H9 (cell line): ENCODE results near the gene THOP1. TPM values are rescaled to one million over a fixed set of nuclear protein-coding genes. Genes with fewer than 3 reads are reported as not detected.

Experiments
- DNase-seq: peaks from one replicate; pipeline ENCODE4 v3.0.0-alpha.2; 2017
- H2AFZ ChIP-seq: one replicate; pipeline ENCODE4 v1.6.1; 2013; ENCODE audit warnings: mild to moderate bottlenecking, low read length, control low read depth, moderate library complexity
- H2AK5ac ChIP-seq: 2 replicates; pipeline ENCODE4 v1.6.1; 2013; ENCODE audit warnings: low read length, control low read depth, mixed read lengths; ENCODE audit not compliant: insufficient read length
- H2BK120ac ChIP-seq: one replicate; pipeline ENCODE4 v1.6.1; 2013; ENCODE audit warnings: low read depth, mild to moderate bottlenecking, low read length, control low read depth, inconsistent platforms; ENCODE audit not compliant: poor library complexity, severe bottlenecking
- H2BK12ac ChIP-seq: 2 replicates; pipeline ENCODE4 v1.6.1; 2013; ENCODE audit warnings: low read length, control low read depth, mixed read lengths, low read depth; ENCODE audit not compliant: insufficient read length
- H2BK15ac ChIP-seq: 2 replicates; pipeline ENCODE4 v1.6.1; 2013; ENCODE audit warnings: low read depth, low read length, control low read depth
- H2BK20ac ChIP-seq: one replicate; pipeline ENCODE4 v1.6.1; 2013; ENCODE audit warnings: low read depth, mild to moderate bottlenecking, low read length, control low read depth, inconsistent platforms; ENCODE audit not compliant: poor library complexity, severe bottlenecking
- H2BK5ac ChIP-seq: 2 replicates; pipeline ENCODE4 v1.6.1; 2013; ENCODE audit warnings: low read length, control low read depth, mixed read lengths; ENCODE audit not compliant: insufficient read length
- H3K14ac ChIP-seq: 2 replicates; pipeline ENCODE4 v1.6.1; 2013; ENCODE audit warnings: low read length, control low read depth; ENCODE audit not compliant: insufficient read depth
- H3K18ac ChIP-seq: 2 replicates; pipeline ENCODE4 v1.6.1; 2013; ENCODE audit warnings: low read depth, mild to moderate bottlenecking, mixed read lengths, low read length, control low read depth; ENCODE audit not compliant: insufficient read length
- H3K23ac ChIP-seq: 2 replicates; pipeline ENCODE4 v1.6.1; 2013; ENCODE audit warnings: low read length, control low read depth, mixed read lengths, low read depth; ENCODE audit not compliant: insufficient read length
- H3K23me2 ChIP-seq: 2 replicates; pipeline ENCODE4 v1.6.1; 2013; ENCODE audit warnings: low read depth, mild to moderate bottlenecking, mixed read lengths, low read length, control low read depth; ENCODE audit not compliant: insufficient read length, poor library complexity, severe bottlenecking
- H3K27ac ChIP-seq: 2 replicates; pipeline ENCODE4 v1.5.1; 2013; ENCODE audit warnings: low read length, control low read depth, mixed read lengths, low read depth; ENCODE audit not compliant: insufficient read length
- H3K27me3 ChIP-seq: 2 replicates; pipeline ENCODE4 v1.6.1; 2013; ENCODE audit warnings: low read length, control low read depth, inconsistent platforms; ENCODE audit not compliant: insufficient read depth
- H3K4ac ChIP-seq: 2 replicates; pipeline ENCODE4 v1.6.1; 2013; ENCODE audit warnings: low read depth, mild to moderate bottlenecking, control low read depth, inconsistent platforms, low read length, moderate library complexity
- H3K4me1 ChIP-seq: 2 replicates; pipeline ENCODE4 v1.6.1; 2013; ENCODE audit warnings: low read length, control low read depth, inconsistent platforms; ENCODE audit not compliant: insufficient read depth
- H3K4me2 ChIP-seq: 2 replicates; pipeline ENCODE4 v1.6.1; 2013; ENCODE audit warnings: low read length, control low read depth, mixed read lengths; ENCODE audit not compliant: insufficient read length, insufficient read depth
- H3K56ac ChIP-seq: 2 replicates; pipeline ENCODE4 v1.6.1; 2013; ENCODE audit warnings: low read depth, mild to moderate bottlenecking, mixed read lengths, low read length, control low read depth; ENCODE audit not compliant: insufficient read length
- H3K79me1 ChIP-seq: 2 replicates; pipeline ENCODE4 v1.6.1; 2013; ENCODE audit warnings: low read depth, mild to moderate bottlenecking, moderate library complexity, low read length, control low read depth, inconsistent platforms; ENCODE audit not compliant: insufficient read depth, poor library complexity, severe bottlenecking
- H3K79me2 ChIP-seq: 2 replicates; pipeline ENCODE4 v1.6.1; 2013; ENCODE audit warnings: low read length, control low read depth, inconsistent platforms; ENCODE audit not compliant: insufficient read depth
- H3K9ac ChIP-seq: 2 replicates; pipeline ENCODE4 v1.6.1; 2013; ENCODE audit warnings: low read length, control low read depth, mixed read lengths; ENCODE audit not compliant: insufficient read length; ENCODE audit errors: extremely low read depth
- H3K9me3 ChIP-seq: one replicate; pipeline ENCODE4 v1.6.1; 2013; ENCODE audit warnings: low read depth, low read length, inconsistent platforms; ENCODE audit not compliant: control insufficient read depth
- H3T11ph ChIP-seq: one replicate; pipeline ENCODE4 v1.6.1; 2013; ENCODE audit warnings: mild to moderate bottlenecking, low read length, control low read depth, inconsistent platforms
- H4K20me1 ChIP-seq: one replicate; pipeline ENCODE4 v1.6.1; 2013; ENCODE audit not compliant: control insufficient read depth, insufficient read length, insufficient read depth
- H4K5ac ChIP-seq: 2 replicates; pipeline ENCODE4 v1.6.1; 2013; ENCODE audit warnings: low read depth, mild to moderate bottlenecking, mixed read lengths, low read length, control low read depth; ENCODE audit not compliant: insufficient read length
- H4K8ac ChIP-seq: replicated peaks from 2 replicates; pipeline ENCODE4 v1.6.1; 2013; ENCODE audit warnings: low read length, control low read depth, mixed read lengths, low read depth; ENCODE audit not compliant: insufficient read length
- H4K91ac ChIP-seq: 2 replicates; pipeline ENCODE4 v1.6.1; 2013; ENCODE audit warnings: low read depth, mild to moderate bottlenecking, moderate library complexity, mixed read lengths, low read length, control low read depth; ENCODE audit not compliant: insufficient read length
- H3K27ac Mint-ChIP-seq, 3 experiments: 2 replicates in 2 of 3; 3 replicates in 1 of 3; pipeline ENCODE4 v1.8.0; 2020 to 2021; ENCODE audit warnings: mixed read lengths in 3 of 3, mild to moderate bottlenecking in 1 of 3, moderate library complexity in 1 of 3
- H3K27me3 Mint-ChIP-seq: 2 replicates; pipeline ENCODE4 v1.8.0; 2021; ENCODE audit warnings: low read depth, mild to moderate bottlenecking, moderate library complexity, mixed read lengths
- H3K36me3 Mint-ChIP-seq, 3 experiments: 2 replicates in 2 of 3; 3 replicates in 1 of 3; pipeline ENCODE4 v1.8.0; 2020 to 2021; ENCODE audit warnings: low read depth in 3 of 3, mixed read lengths in 3 of 3; ENCODE audit not compliant: insufficient read depth in 1 of 3
- H3K4me1 Mint-ChIP-seq, 2 experiments: 2 replicates each; pipeline ENCODE4 v1.8.0; 2020; ENCODE audit warnings: mixed read lengths in 2 of 2
- H3K4me3 Mint-ChIP-seq, 2 experiments: 2 replicates in 1 of 2; 3 replicates in 1 of 2; pipeline ENCODE4 v1.8.0; 2020 to 2021; ENCODE audit warnings: mild to moderate bottlenecking in 2 of 2, mixed read lengths in 2 of 2, moderate library complexity in 1 of 2
- H3K9me3 Mint-ChIP-seq, 2 experiments: 2 replicates in 1 of 2; 3 replicates in 1 of 2; pipeline ENCODE4 v1.8.0; 2020; ENCODE audit warnings: mild to moderate bottlenecking in 2 of 2, mixed read lengths in 2 of 2, moderate library complexity in 1 of 2
- CTCF ChIP-seq: fragments of 200-600 bp; sonication (generic); conservative IDR thresholded peaks from 3 replicates; pipeline ENCODE4 v1.8.0; 2021; ENCODE audit warnings: antibody characterized with exemption, mild to moderate bottlenecking
- WGBS: extraction: QIAGEN DNeasy Blood & Tissue Kit; methylation state at CpG from one replicate; pipeline ENCODE4 v1.1.7; 2013; ENCODE audit warnings: missing lambda C conversion rate, low lambda C conversion rate, mixed read lengths; ENCODE audit not compliant: insufficient read length; ENCODE audit errors: extremely low coverage; 5-methylcytosine and 5-hydroxymethylcytosine counted together
- total RNA-seq: library from RNA; stranded (reverse); gene quantifications from 2 replicates; pipeline ENCODE4 v1.2.1, GENCODE V29; 2021

THOP1 gene
- total RNA-seq, 1 experiment from 2014 or later, result 150 TPM

GRCh38 chr19:2841855-2842574 lies 56.7 kb downstream of the THOP1 start:
- Histone ChIP-seq H2BK120ac (no peak overlapping the region), H4K91ac (no peak overlapping the region), H3K9ac (peak overlapping the region; percentile 7), H3K18ac (no peak overlapping the region), H2BK12ac (no peak overlapping the region), H2BK20ac (no peak overlapping the region), H3K4me2 (peak overlapping the region; percentile 62), H2BK5ac (no peak overlapping the region), H3K79me2 (0 out of 2 replicates have a peak, but pooled peaks cover 2% of the 10 kb centered on the region), H2BK15ac (no peak overlapping the region), H3T11ph (no peak overlapping the region), H2AFZ (no peak overlapping the region), H3K27me3 (no peaks in the 10 kb centered on the region), H3K27ac (no peak overlapping the region), H2AK5ac (no peak overlapping the region), H3K9me3 (no peaks in the 10 kb centered on the region), H3K23me2 (peaks cover 5% of the 10 kb centered on the region), H3K4me1 (no peaks in the 10 kb centered on the region), H3K4ac (no peak overlapping the region), H3K23ac (no peak overlapping the region), H4K8ac (no peak overlapping the region), H3K14ac (no peak overlapping the region), H4K20me1 (no peaks in the 10 kb centered on the region), H3K79me1 (no peaks in the 10 kb centered on the region), H3K56ac (no peak overlapping the region), H4K5ac (no peak overlapping the region)
- Mint-ChIP-seq H3K4me3 (peak overlapping the region; percentile 67 to 85), H3K4me1 (peaks cover 5 to 13% of the 10 kb centered on the region in 2 experiments), H3K27ac (no peak overlapping the region), H3K36me3 (peaks cover 29 to 30% (median 29%) of the 10 kb centered on the region in 3 experiments), H3K27me3 (no peaks in the 10 kb centered on the region; the same call in 1 of the 2 replicates), H3K9me3 (peaks cover 17 to 37% of the 10 kb centered on the region in 2 experiments)
- no peak for TF ChIP-seq CTCF
- no CpG with 5 or more reads among the region's 62 CpGs for WGBS
- DNase-seq, result no peak
